ENCODE measurements around the gene L3MBTL2. TPM values are rescaled to one million over a fixed set of nuclear protein-coding genes. Genes with fewer than 3 reads are reported as not detected.

Gene L3MBTL2
- total and polyA plus RNA-seq, 2 of the 13 experiments (the other 11 are each of a cell fraction or from before 2014, with no cell fraction given): 13.8 to 33.7 TPM

DNA sequence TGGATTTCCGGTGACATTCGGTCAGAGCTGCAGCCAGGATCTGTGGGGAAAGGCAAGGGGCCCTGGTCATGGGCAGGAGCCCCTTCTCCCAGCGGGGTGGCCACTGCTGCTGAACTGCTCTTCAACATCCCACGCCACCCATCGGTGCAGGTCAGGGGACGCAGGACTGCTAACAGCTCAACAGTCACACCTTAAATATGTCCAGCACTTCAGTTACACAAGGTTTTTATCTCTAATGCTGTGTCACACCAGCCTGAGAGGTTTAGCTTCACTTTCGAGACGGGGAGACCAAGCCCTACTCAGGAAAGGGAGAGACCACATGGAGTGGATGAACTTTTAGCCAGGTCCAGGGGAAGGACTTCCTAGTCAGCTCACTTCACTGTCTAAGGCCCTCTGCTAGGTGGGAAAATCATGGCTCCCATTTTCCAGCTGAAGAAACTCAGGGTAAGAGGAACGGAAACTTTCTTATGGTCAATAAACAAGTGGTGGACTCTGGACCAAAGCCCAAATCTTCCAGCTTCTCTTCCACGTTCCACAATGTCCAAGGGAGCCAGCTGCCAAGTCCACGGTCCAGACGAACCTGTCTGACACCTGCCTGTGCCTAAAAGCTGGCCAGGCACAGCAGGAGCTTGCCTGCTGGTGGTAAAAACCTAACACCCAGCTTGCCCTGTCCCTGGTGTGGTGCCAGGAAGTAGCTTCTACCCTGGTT is 56.6 kb downstream of the L3MBTL2 start (continued):
- TF ChIP-seq, protein P1, sequence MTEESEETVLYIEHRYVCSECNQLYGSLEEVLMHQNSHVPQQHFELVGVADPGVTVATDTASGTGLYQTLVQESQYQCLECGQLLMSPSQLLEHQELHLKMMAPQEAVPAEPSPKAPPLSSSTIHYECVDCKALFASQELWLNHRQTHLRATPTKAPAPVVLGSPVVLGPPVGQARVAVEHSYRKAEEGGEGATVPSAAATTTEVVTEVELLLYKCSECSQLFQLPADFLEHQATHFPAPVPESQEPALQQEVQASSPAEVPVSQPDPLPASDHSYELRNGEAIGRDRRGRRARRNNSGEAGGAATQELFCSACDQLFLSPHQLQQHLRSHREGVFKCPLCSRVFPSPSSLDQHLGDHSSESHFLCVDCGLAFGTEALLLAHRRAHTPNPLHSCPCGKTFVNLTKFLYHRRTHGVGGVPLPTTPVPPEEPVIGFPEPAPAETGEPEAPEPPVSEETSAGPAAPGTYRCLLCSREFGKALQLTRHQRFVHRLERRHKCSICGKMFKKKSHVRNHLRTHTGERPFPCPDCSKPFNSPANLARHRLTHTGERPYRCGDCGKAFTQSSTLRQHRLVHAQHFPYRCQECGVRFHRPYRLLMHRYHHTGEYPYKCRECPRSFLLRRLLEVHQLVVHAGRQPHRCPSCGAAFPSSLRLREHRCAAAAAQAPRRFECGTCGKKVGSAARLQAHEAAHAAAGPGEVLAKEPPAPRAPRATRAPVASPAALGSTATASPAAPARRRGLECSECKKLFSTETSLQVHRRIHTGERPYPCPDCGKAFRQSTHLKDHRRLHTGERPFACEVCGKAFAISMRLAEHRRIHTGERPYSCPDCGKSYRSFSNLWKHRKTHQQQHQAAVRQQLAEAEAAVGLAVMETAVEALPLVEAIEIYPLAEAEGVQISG (CRISPR knock-in tag; IDR thresholded peaks at IDR 0.05): no peak
- TF ChIP-seq ZFX (CRISPR knock-in tag; IDR thresholded peaks at IDR 0.05; ENCODE audit: low read depth) (no peak), ATF2 (CRISPR knock-in tag; IDR thresholded peaks at IDR 0.05) (no peak), HOXA7 (CRISPR knock-in tag; IDR thresholded peaks at IDR 0.05) (no peak), SP1 (IDR thresholded peaks at IDR 0.05) (no peak), SP1 (CRISPR knock-in tag; IDR thresholded peaks at IDR 0.05) (no peak), MED8 (CRISPR knock-in tag; IDR thresholded peaks at IDR 0.05; ENCODE audit: insufficient replicate concordance) (no peak), ZNF354B (CRISPR knock-in tag; IDR thresholded peaks at IDR 0.05) (no peak), FOXM1 (CRISPR knock-in tag; IDR thresholded peaks at IDR 0.05) (no peak), PRMT3 (CRISPR knock-in tag; IDR thresholded peaks at IDR 0.05; ENCODE audit: borderline replicate concordance, low read depth) (no peak)
